ENCODE results near the gene IMPDH2.

Gene IMPDH2

DNA sequence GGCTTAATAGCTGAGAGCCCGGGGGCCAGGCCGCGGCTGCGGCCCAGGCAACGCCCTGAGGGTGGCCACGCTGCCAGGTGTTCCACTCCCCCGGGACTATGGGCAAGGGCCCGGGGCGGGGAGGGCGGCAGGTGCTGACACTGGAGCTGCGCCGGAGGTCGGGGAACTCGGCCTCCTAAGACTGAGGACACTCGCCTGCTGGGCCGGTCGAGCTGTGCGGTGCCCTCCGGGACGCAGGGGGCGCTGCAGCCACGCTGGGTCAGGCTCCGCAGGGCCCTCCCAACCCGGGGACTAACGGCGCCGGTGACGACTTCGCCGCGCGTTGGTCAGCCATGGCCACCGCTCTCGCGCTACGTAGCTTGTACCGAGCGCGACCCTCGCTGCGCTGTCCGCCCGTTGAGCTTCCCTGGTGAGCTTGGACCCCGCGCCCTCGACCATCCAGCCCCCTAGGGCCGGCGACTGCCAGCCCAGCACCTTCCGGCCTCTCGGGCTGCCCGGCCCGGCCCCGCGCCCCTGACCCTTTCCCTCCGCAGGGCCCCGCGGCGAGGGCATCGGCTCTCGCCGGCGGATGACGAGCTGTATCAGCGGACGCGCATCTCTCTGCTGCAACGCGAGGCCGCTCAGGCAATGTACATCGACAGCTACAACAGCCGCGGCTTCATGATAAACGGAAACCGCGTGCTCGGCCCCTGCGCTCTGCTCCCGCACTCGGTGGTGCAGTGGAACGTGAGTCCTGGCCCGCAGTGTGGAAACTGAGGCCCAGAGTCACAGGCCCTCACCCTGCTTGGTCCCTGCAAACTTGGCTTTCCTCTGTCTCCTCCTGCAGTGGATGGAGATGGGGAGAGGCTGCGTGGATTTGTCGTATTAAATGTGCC is 7.1 kb downstream of the IMPDH2 start, which contains the start of gene NDUFAF3:
Gene NDUFAF3, plus strand, starts transcription at position 309 of the 875 bp plus-strand sequence. Its CDS starts 24 bp downstream, at position 333.
- H3K27ac ChIP-seq: peak within 1 kb of the TSS; percentile 99
- TF ChIP-seq, protein P1, sequence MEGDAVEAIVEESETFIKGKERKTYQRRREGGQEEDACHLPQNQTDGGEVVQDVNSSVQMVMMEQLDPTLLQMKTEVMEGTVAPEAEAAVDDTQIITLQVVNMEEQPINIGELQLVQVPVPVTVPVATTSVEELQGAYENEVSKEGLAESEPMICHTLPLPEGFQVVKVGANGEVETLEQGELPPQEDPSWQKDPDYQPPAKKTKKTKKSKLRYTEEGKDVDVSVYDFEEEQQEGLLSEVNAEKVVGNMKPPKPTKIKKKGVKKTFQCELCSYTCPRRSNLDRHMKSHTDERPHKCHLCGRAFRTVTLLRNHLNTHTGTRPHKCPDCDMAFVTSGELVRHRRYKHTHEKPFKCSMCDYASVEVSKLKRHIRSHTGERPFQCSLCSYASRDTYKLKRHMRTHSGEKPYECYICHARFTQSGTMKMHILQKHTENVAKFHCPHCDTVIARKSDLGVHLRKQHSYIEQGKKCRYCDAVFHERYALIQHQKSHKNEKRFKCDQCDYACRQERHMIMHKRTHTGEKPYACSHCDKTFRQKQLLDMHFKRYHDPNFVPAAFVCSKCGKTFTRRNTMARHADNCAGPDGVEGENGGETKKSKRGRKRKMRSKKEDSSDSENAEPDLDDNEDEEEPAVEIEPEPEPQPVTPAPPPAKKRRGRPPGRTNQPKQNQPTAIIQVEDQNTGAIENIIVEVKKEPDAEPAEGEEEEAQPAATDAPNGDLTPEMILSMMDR (conservative IDR thresholded peaks at IDR 0.05): peak; percentile 98

DNA sequence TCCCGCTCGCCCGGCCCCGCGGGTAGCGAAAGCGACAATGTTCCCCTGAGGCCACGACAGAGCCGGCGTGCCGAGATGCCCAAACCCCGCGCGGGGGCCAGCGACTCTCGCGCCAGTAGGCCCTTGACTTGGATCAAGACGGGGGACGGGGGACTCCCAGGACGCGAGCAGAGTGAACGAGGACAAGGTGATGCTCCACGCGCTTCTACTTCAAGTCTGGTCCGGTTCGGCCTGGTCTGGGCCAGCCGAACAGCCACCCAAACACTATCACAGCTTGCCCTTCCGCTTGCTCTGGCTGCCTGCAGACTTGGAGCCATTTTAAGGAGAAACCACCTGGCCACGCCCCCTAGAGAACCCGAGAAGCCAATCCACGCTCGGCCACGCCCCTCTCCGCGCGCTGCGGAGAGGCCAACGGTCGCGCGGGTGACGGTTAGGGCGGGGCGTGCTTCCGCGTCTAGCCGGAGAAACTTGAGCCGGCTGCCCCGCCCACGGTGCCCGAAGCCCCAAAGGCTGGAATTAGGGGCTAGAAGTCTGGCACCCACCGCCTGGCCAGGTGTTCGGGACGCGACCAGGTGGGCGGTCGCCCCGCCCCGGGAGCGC is 7.9 kb downstream of the IMPDH2 start:
- TF ChIP-seq, protein P1 (conservative IDR thresholded peaks at IDR 0.05): 0 out of 2 replicates have a peak, but pooled peaks have one; percentile 5
- H3K27ac ChIP-seq: peak overlapping the region; percentile 99

DNA sequence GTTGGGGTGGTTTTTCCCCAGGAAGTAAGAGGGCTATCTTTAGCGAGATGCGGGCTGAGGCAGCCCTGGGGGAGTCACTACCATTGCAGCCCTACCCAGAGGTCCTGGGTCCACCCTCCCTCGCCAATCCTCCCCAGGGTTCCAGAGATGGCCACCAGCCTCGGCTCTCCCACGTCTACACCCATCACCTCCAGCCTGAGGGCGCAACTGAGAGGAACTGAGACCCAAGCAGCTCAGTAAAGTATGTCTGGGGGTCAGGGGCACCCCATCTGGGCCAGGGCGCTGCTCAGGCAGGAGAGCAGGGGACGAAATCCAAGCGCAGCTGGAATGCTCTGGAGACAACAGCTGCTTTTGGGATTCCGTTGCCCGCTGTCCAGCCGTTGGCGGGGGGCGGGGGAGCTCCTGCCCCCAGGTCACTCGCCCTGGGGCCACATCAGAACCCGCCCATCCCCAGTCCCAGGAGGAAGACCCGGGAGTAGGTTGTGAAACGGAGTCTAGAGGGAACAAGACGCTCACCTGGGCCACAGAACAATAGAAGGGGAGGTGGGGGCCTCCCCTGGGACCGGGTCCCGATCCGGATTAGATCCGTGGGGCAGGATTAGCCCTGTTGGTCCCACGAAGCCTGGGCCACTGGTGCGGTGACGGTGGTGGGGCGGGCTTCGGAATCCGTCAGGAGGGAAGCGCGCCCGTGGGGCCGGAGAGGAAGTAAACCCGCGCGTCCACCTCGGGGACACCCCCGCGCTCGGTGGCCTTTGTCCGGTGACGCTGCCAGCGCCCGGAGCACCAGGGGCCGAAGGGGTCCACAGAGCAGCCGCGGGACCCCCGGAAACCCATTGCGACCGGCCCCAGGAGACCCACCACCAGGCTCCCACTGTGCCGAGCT is 8.6 kb downstream of the IMPDH2 start:
- TF ChIP-seq, protein P1 (conservative IDR thresholded peaks at IDR 0.05): no peak
- H3K27ac ChIP-seq: peak overlapping the region; percentile 99

DNA sequence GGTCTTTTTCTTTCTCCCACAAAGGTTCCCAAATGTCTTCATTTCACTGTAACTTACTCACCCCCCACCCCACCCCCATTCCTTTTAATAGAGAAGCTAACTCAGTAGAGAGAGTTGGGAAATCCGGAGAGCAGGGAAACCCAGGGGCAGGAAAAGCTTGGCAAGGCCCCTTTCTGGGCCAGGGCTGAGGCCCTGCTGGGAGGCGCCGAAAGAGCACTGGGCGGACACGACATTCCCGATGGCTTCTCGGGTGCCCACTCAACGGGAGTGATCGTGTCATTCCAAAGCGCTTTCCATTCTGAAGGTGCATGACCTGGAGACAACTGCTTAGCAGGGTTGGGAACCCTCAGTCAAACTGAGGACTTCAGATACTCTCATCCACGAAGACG is 9.3 kb downstream of the IMPDH2 start:
- H3K27ac ChIP-seq: peak overlapping the region; percentile 99

DNA sequence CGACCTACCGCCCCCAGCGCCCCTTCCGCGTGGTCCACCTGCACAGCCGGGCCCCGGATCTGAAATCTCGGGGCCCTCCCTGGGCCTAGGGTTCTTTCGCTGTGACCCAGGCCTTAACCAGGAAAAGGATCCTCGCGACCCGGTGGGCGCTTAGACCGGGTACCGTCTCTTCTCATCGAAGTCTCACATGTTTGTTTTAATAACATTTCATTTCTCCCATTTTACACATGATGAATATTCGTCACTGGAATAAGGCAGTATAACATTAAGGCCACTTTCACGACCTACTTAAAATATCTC is 10.5 kb downstream of the IMPDH2 start:
- TF ChIP-seq, protein P1 (conservative IDR thresholded peaks at IDR 0.05): no peak
- H3K27ac ChIP-seq: peak overlapping the region; percentile 99

More for the DNA sequence above, 9.3 kb downstream of the IMPDH2 start:
- TF ChIP-seq, protein P1 (conservative IDR thresholded peaks at IDR 0.05): no peak

DNA sequence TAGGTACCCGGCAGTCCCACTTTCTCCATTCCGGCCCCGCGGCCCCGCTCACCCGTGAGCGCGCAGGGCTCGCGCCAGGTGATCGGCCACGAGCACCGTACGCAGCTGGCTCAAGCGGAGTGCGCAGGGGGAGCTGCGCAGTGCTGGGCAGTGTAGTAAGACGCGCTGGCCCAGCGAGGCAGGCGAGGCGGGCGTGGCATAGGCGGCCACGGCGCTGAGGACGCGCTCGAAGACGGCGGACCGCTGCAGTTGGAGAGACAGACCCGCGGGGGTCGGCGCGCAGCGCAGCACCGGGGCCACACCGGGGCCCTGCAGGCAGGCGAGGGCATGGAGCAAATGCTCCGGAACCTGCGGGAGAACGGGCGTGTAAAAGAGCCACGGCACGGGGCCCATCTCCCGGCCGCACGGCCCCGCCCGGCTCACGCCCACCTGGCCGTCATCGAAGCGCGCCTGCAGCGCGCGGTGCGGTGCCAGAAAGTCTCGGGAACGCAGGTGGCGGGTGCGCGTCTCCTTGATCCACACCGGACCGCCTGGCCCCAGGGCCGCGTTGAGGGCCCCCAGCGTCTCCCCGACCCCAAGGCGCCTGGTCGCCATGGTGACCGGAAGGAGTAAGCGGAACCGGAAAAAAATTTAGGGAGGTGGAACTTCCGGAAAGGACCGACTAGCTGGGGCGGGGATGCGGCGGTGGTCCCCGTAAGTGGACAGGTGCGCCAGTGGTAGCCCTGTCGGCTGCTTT is 11.1 kb downstream of the IMPDH2 start, which contains the start of gene DALRD3:
Gene DALRD3, minus strand, starts transcription at position 610 of the 736 bp plus-strand sequence. Its CDS starts 16 bp downstream, at position 594.
- TF ChIP-seq, protein P1 (conservative IDR thresholded peaks at IDR 0.05): no peak
- peak within 1 kb of the TSS; percentile 99 for H3K27ac ChIP-seq
